ENCODE measurements around the gene ZSCAN9. TPM values are rescaled to one million over a fixed set of nuclear protein-coding genes. Genes with fewer than 3 reads are reported as not detected.
A peak's percentile ranks its signal among the peaks of the same experiment; 100 is the strongest.

ZSCAN9 gene
- total RNA-seq, 6 experiments from 2014 or later, result 7.5 to 10.3 (median 8.9) TPM

DNA sequence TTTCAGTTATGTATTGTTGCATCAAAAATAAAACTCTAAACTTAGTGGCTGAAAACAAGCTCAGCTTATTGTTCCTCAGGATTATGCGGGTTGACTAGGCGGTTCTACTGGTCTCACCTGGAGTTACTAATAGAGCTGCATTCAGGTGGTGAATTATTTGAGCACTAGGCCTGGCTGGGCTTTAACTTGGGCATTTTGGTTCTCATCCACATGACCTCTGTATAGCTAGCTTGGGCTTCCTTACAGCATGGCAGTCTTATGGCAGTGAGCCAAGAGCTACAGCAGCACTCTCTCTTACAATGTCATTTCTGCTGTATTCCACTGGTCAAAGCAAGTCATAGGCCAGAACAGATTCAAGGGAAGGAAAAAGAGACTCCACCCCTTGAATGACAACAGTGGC is 57.9 kb downstream of the ZSCAN9 start:
- DNase-seq, result no peak
- H3K27ac Mint-ChIP-seq, result no peak overlapping the region
- H3K27me3 Mint-ChIP-seq (ENCODE audit: insufficient read depth), result peaks cover 3% of the 10 kb centered on the region; the same call in 1 of the 2 replicates
- H3K4me3 Mint-ChIP-seq, result peak overlapping the region; percentile 95
- H3K4me1 Mint-ChIP-seq (ENCODE audit: low read depth), result peaks cover 13% of the 10 kb centered on the region
- TF ChIP-seq, protein P1, sequence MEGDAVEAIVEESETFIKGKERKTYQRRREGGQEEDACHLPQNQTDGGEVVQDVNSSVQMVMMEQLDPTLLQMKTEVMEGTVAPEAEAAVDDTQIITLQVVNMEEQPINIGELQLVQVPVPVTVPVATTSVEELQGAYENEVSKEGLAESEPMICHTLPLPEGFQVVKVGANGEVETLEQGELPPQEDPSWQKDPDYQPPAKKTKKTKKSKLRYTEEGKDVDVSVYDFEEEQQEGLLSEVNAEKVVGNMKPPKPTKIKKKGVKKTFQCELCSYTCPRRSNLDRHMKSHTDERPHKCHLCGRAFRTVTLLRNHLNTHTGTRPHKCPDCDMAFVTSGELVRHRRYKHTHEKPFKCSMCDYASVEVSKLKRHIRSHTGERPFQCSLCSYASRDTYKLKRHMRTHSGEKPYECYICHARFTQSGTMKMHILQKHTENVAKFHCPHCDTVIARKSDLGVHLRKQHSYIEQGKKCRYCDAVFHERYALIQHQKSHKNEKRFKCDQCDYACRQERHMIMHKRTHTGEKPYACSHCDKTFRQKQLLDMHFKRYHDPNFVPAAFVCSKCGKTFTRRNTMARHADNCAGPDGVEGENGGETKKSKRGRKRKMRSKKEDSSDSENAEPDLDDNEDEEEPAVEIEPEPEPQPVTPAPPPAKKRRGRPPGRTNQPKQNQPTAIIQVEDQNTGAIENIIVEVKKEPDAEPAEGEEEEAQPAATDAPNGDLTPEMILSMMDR (IDR thresholded peaks at IDR 0.05), result no peak
- H3K36me3 Mint-ChIP-seq (ENCODE audit: low read depth), result peaks cover 29% of the 10 kb centered on the region
- peaks cover 5% of the 10 kb centered on the region; the same call in 1 of the 2 replicates for H3K9me3 Mint-ChIP-seq

Other genes starting within 250 kb of the ZSCAN9 start
- under 1 TPM; 0.10 to 0.34 (median 0.20) TPM for gene ZNF165, start 144.7 kb upstream of the ZSCAN9 start, total RNA-seq (2021; fragmentation: NEBNext Ultra II Directional; extraction: Animal tissue kit (Norgen Biotek cat#: 25700))
- gene ZSCAN16, start 100.7 kb upstream of the ZSCAN9 start, total RNA-seq (2021; fragmentation: NEBNext Ultra II Directional; extraction: Animal tissue kit (Norgen Biotek cat#: 25700)), result 1 to 10 TPM in 3 of 6 experiments, under 1 TPM in 3; 0.84 to 1.6 (median 1.1) TPM
- 10 to 100 TPM; 13.2 to 15.3 (median 14.0) TPM for gene ZKSCAN8, start 83.4 kb upstream of the ZSCAN9 start, total RNA-seq (2021; fragmentation: NEBNext Ultra II Directional; extraction: Animal tissue kit (Norgen Biotek cat#: 25700))
- 1 to 10 TPM; 3.8 to 4.7 (median 4.0) TPM for gene ZKSCAN4, start 27.0 kb downstream of the ZSCAN9 start, total RNA-seq (2021; fragmentation: NEBNext Ultra II Directional; extraction: Animal tissue kit (Norgen Biotek cat#: 25700))
- gene NKAPL, start 34.0 kb downstream of the ZSCAN9 start, total RNA-seq (2021; fragmentation: NEBNext Ultra II Directional; extraction: Animal tissue kit (Norgen Biotek cat#: 25700)), result not detected
- 10 to 100 TPM in 1 of 6 experiments, 1 to 10 TPM in 5; 8.5 to 10.9 (median 9.3) TPM for gene ZSCAN26, start 41.9 kb downstream of the ZSCAN9 start, total RNA-seq (2021; fragmentation: NEBNext Ultra II Directional; extraction: Animal tissue kit (Norgen Biotek cat#: 25700))
- 1 to 10 TPM; 2.6 to 4.5 (median 4.1) TPM for gene PGBD1, start 56.3 kb downstream of the ZSCAN9 start, total RNA-seq (2021; fragmentation: NEBNext Ultra II Directional; extraction: Animal tissue kit (Norgen Biotek cat#: 25700))
- gene ZSCAN31, start 110.9 kb downstream of the ZSCAN9 start, total RNA-seq (2021; fragmentation: NEBNext Ultra II Directional; extraction: Animal tissue kit (Norgen Biotek cat#: 25700)), result 1 to 10 TPM in 2 of 6 experiments, under 1 TPM in 4; 0.64 to 2.0 (median 0.95) TPM
- 1 to 10 TPM; 2.8 to 4.2 (median 3.6) TPM for gene ZKSCAN3, start 124.7 kb downstream of the ZSCAN9 start, total RNA-seq (2021; fragmentation: NEBNext Ultra II Directional; extraction: Animal tissue kit (Norgen Biotek cat#: 25700))
- 1 to 10 TPM; 2.4 to 3.1 (median 2.8) TPM for gene ZSCAN12, start 174.5 kb downstream of the ZSCAN9 start, total RNA-seq (2021; fragmentation: NEBNext Ultra II Directional; extraction: Animal tissue kit (Norgen Biotek cat#: 25700))
- gene ZSCAN23, start 218.2 kb downstream of the ZSCAN9 start, total RNA-seq (2021; fragmentation: NEBNext Ultra II Directional; extraction: Animal tissue kit (Norgen Biotek cat#: 25700)), result 1 to 10 TPM in 4 of 6 experiments, under 1 TPM in 2; 0.48 to 1.5 (median 1.0) TPM

All from HFFc6 (cell line).